ENCODE data around the gene ANXA2R. TPM values are rescaled to one million over a fixed set of nuclear protein-coding genes. Genes with fewer than 3 reads are reported as not detected.

Gene ANXA2R
- total and polyA plus RNA-seq, 9 of the 15 experiments (the other 6 are each of a cell fraction or from before 2014, with no cell fraction given), result 2.1 to 4.8 (median 3.4) TPM

DNA sequence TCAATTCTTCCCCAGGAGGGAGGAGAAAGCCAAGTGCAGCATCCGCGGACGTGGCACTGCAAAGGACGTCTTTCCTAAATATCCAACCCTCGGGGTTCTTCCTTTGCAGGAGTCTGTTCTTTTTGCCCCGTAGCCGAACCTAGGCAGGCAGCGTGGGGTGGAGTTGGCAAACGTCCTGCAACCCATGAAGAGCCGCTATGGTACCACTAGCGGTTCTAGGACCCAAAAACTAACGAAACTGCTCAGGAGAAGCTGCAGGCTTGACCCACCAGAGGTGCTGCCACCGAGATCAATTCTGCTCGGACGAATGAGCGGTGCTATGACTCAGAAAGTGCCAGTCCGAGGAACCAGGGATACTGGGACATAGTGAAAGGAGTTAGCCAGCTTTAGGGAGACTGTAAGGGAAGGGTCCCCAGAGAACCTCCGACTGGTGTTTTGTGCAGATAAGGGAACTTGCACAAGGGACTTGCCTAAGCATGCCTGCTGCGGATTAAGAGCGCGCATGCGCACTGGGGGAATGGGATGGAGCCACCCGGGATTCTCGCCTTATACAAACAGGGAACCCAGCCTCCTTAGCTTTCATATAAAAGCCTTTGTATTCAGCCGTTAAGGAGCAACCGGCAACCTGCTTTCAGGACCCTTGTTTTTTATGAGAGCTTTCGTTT lies 32.7 kb downstream of the ANXA2R start (continued):
- TF ChIP-seq YY1 (IDR thresholded peaks at IDR 0.05; ENCODE audit: borderline replicate concordance in 1 of 3, control insufficient read depth in 1 of 3, extremely low read depth in 1 of 3, insufficient read depth in 3 of 3, insufficient read length in 1 of 3, insufficient replicate concordance in 2 of 3, low read depth in 1 of 3, low read length in 2 of 3) (peak in 1 of 3 experiments; percentile 52), ZNF217 (CRISPR knock-in tag; IDR thresholded peaks at IDR 0.05) (no peak), NFIX (CRISPR knock-in tag; IDR thresholded peaks at IDR 0.05; ENCODE audit: low read depth) (no peak), TAF15 (IDR thresholded peaks at IDR 0.05; ENCODE audit: low read depth, low read length) (no peak), TSC22D4 (tag; IDR thresholded peaks at IDR 0.05) (no peak), ZNF3 (CRISPR knock-in tag; IDR thresholded peaks at IDR 0.05) (no peak), MECOM (CRISPR knock-in tag; IDR thresholded peaks at IDR 0.05) (no peak), ZNF436 (CRISPR knock-in tag; IDR thresholded peaks at IDR 0.05) (no peak), ZNF589 (CRISPR knock-in tag; IDR thresholded peaks at IDR 0.05; ENCODE audit: low read depth) (no peak), TRIM24 (IDR thresholded peaks at IDR 0.05) (peak; percentile 81 to 83), EP300 (IDR thresholded peaks at IDR 0.05; ENCODE audit: low read length) (peak; percentile 78), TOE1 (IDR thresholded peaks at IDR 0.05; ENCODE audit: borderline replicate concordance) (no peak), TOE1 (CRISPR knock-in tag; IDR thresholded peaks at IDR 0.05; ENCODE audit: borderline replicate concordance, low read depth) (no peak), CSDE1 (IDR thresholded peaks at IDR 0.05) (no peak)
- TF ChIP-seq, protein P1, sequence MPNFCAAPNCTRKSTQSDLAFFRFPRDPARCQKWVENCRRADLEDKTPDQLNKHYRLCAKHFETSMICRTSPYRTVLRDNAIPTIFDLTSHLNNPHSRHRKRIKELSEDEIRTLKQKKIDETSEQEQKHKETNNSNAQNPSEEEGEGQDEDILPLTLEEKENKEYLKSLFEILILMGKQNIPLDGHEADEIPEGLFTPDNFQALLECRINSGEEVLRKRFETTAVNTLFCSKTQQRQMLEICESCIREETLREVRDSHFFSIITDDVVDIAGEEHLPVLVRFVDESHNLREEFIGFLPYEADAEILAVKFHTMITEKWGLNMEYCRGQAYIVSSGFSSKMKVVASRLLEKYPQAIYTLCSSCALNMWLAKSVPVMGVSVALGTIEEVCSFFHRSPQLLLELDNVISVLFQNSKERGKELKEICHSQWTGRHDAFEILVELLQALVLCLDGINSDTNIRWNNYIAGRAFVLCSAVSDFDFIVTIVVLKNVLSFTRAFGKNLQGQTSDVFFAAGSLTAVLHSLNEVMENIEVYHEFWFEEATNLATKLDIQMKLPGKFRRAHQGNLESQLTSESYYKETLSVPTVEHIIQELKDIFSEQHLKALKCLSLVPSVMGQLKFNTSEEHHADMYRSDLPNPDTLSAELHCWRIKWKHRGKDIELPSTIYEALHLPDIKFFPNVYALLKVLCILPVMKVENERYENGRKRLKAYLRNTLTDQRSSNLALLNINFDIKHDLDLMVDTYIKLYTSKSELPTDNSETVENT (CRISPR knock-in tag; IDR thresholded peaks at IDR 0.05), result no peak
- TF ChIP-seq, protein P2, sequence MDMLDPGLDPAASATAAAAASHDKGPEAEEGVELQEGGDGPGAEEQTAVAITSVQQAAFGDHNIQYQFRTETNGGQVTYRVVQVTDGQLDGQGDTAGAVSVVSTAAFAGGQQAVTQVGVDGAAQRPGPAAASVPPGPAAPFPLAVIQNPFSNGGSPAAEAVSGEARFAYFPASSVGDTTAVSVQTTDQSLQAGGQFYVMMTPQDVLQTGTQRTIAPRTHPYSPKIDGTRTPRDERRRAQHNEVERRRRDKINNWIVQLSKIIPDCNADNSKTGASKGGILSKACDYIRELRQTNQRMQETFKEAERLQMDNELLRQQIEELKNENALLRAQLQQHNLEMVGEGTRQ (CRISPR knock-in tag; IDR thresholded peaks at IDR 0.05), result no peak
- TF ChIP-seq, protein P3, sequence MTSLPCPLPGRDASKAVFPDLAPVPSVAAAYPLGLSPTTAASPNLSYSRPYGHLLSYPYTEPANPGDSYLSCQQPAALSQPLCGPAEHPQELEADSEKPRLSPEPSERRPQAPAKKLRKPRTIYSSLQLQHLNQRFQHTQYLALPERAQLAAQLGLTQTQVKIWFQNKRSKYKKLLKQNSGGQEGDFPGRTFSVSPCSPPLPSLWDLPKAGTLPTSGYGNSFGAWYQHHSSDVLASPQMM (CRISPR knock-in tag; IDR thresholded peaks at IDR 0.05), result no peak
- TF ChIP-seq, protein P4, sequence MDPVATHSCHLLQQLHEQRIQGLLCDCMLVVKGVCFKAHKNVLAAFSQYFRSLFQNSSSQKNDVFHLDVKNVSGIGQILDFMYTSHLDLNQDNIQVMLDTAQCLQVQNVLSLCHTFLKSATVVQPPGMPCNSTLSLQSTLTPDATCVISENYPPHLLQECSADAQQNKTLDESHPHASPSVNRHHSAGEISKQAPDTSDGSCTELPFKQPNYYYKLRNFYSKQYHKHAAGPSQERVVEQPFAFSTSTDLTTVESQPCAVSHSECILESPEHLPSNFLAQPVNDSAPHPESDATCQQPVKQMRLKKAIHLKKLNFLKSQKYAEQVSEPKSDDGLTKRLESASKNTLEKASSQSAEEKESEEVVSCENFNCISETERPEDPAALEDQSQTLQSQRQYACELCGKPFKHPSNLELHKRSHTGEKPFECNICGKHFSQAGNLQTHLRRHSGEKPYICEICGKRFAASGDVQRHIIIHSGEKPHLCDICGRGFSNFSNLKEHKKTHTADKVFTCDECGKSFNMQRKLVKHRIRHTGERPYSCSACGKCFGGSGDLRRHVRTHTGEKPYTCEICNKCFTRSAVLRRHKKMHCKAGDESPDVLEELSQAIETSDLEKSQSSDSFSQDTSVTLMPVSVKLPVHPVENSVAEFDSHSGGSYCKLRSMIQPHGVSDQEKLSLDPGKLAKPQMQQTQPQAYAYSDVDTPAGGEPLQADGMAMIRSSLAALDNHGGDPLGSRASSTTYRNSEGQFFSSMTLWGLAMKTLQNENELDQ (CRISPR knock-in tag; IDR thresholded peaks at IDR 0.05; ENCODE audit: borderline replicate concordance), result 0 out of 2 replicates have a peak, but pooled peaks have one; percentile 59

All from K562 (cell line).